ENCODE measurements around the gene TAF12. TPM values are rescaled to one million over a fixed set of nuclear protein-coding genes. Genes with fewer than 3 reads are reported as not detected.

Gene TAF12
- total RNA-seq, 1 experiment from 2014 or later, result 18.6 TPM

DNA sequence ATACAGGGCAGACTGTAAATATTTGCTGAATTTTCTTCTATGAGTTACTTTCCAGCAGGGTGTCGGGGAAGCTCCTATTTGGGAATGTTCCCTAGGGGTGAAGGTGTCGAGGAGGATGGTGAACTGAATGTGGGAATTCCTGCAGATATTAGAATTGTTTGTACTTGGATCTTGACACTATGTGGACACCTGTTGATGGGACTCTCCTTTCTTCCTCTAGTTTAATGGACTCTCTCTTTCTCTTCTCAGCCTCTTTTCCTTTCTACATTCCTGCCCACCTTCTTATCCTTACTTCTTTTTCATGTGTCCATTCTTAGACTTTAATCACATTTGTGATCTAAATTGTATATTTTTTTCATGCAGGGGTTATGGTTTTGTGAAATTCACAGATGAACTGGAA is 75.9 kb downstream of the TAF12 start:
- H3K4me1 Mint-ChIP-seq, result no peaks in the 10 kb centered on the region
- ATAC-seq (no peak), DNase-seq (ENCODE audit: low spot score) (no peak)
- peaks cover 59% of the 10 kb centered on the region for H3K36me3 Mint-ChIP-seq
- ChIA-PET CTCF (no interaction called here), POLR2A (interaction anchor here (0.7 kb wide), 1 partner anchor 10 kb away, joined by 7 read pairs; no protein-coding TSS in a partner anchor)
- H3K27ac Mint-ChIP-seq, result no peak overlapping the region
- H3K9me3 Mint-ChIP-seq, result no peaks in the 10 kb centered on the region
- no peaks in the 10 kb centered on the region for H3K27me3 Mint-ChIP-seq (ENCODE audit: low read depth)
- TF ChIP-seq ZNF532 (CRISPR knock-in tag; IDR thresholded peaks at IDR 0.05; ENCODE audit: borderline replicate concordance), result no peak
- TF ChIP-seq ZNF396 (CRISPR knock-in tag; IDR thresholded peaks at IDR 0.05; ENCODE audit: borderline replicate concordance), result no peak
- TF ChIP-seq ZSCAN18 (CRISPR knock-in tag; IDR thresholded peaks at IDR 0.05), result no peak
- no peak for TF ChIP-seq OVOL2 (CRISPR knock-in tag; IDR thresholded peaks at IDR 0.05; ENCODE audit: borderline replicate concordance)
- TF ChIP-seq USF1 (CRISPR knock-in tag; IDR thresholded peaks at IDR 0.05), result no peak
- TF ChIP-seq HMGA2 (CRISPR knock-in tag; IDR thresholded peaks at IDR 0.05), result no peak
- no peak for TF ChIP-seq E2F1 (CRISPR knock-in tag; IDR thresholded peaks at IDR 0.05)
- TF ChIP-seq, protein P1, sequence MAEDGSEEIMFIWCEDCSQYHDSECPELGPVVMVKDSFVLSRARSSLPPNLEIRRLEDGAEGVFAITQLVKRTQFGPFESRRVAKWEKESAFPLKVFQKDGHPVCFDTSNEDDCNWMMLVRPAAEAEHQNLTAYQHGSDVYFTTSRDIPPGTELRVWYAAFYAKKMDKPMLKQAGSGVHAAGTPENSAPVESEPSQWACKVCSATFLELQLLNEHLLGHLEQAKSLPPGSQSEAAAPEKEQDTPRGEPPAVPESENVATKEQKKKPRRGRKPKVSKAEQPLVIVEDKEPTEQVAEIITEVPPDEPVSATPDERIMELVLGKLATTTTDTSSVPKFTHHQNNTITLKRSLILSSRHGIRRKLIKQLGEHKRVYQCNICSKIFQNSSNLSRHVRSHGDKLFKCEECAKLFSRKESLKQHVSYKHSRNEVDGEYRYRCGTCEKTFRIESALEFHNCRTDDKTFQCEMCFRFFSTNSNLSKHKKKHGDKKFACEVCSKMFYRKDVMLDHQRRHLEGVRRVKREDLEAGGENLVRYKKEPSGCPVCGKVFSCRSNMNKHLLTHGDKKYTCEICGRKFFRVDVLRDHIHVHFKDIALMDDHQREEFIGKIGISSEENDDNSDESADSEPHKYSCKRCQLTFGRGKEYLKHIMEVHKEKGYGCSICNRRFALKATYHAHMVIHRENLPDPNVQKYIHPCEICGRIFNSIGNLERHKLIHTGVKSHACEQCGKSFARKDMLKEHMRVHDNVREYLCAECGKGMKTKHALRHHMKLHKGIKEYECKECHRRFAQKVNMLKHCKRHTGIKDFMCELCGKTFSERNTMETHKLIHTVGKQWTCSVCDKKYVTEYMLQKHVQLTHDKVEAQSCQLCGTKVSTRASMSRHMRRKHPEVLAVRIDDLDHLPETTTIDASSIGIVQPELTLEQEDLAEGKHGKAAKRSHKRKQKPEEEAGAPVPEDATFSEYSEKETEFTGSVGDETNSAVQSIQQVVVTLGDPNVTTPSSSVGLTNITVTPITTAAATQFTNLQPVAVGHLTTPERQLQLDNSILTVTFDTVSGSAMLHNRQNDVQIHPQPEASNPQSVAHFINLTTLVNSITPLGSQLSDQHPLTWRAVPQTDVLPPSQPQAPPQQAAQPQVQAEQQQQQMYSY (CRISPR knock-in tag; IDR thresholded peaks at IDR 0.05), result no peak
- TF ChIP-seq, protein P2, sequence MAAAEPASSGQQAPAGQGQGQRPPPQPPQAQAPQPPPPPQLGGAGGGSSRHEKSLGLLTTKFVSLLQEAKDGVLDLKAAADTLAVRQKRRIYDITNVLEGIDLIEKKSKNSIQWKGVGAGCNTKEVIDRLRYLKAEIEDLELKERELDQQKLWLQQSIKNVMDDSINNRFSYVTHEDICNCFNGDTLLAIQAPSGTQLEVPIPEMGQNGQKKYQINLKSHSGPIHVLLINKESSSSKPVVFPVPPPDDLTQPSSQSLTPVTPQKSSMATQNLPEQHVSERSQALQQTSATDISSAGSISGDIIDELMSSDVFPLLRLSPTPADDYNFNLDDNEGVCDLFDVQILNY (CRISPR knock-in tag; IDR thresholded peaks at IDR 0.05), result no peak
- no peak for TF ChIP-seq PREB (CRISPR knock-in tag; IDR thresholded peaks at IDR 0.05; ENCODE audit: borderline replicate concordance)
- no peak for TF ChIP-seq SOX15 (CRISPR knock-in tag; IDR thresholded peaks at IDR 0.05)
- TF ChIP-seq ZBTB21 (CRISPR knock-in tag; IDR thresholded peaks at IDR 0.05; ENCODE audit: borderline replicate concordance), result no peak
- TF ChIP-seq TP53 (CRISPR knock-in tag; IDR thresholded peaks at IDR 0.05), result no peak
- no peak for TF ChIP-seq FOXP1 (CRISPR knock-in tag; IDR thresholded peaks at IDR 0.05; ENCODE audit: borderline replicate concordance)
- TF ChIP-seq KAT7 (CRISPR knock-in tag; IDR thresholded peaks at IDR 0.05; ENCODE audit: borderline replicate concordance), result no peak
- no peak for TF ChIP-seq CREB1 (CRISPR knock-in tag; IDR thresholded peaks at IDR 0.05)
- TF ChIP-seq ZNF317 (CRISPR knock-in tag; IDR thresholded peaks at IDR 0.05; ENCODE audit: borderline replicate concordance, low read depth), result no peak
- no peak overlapping the region for H3K4me3 Mint-ChIP-seq
